ENCODE measurements around the gene TMEM212.

- no peak for TF ChIP-seq CTCF (IDR thresholded peaks at IDR 0.05)
- no peak for TF ChIP-seq POLR2A (IDR thresholded peaks at IDR 0.05)
Measured at GRCh38 chr3:171817074-171817800, 25.9 kb upstream of the TMEM212 start.

All from heart left ventricle (tissue), 13 donors.